Fibroblast of villous mesenchyme (primary cell): ENCODE data around the gene FOXO3. TPM values are rescaled to one million over a fixed set of nuclear protein-coding genes. Genes with fewer than 3 reads are reported as not detected.
"Not testable (repeated sequence)": the region's sequence is repeated elsewhere in the genome, so short reads cannot be mapped to it uniquely, and the experiment has no call there.

Experiments
- DNase-seq: peaks from one replicate; pipeline ENCODE4 v3.0.0-alpha.2; 2010; ENCODE audit warnings: low read depth
- H3K4me3 ChIP-seq: 2 replicates; pipeline ENCODE4 v1.5.1; 2011; ENCODE audit warnings: low read depth, mild to moderate bottlenecking, low read length
- total RNA-seq: library from RNA; depleted of rRNA; stranded (reverse); fragments of >200 nt; gene quantifications from 2 replicates; pipeline ENCODE4 v1.2.3, GENCODE V29; 2012
- TF ChIP-seq, protein P1 (sequence below): IDR thresholded peaks from 2 replicates; pipeline ENCODE4 v1.5.1; 2012; ENCODE audit warnings: low read depth, mild to moderate bottlenecking, low read length; ENCODE audit not compliant: insufficient read depth

The FOXO3 gene
- total RNA-seq, 1 donor, result 43.2 TPM

DNA sequence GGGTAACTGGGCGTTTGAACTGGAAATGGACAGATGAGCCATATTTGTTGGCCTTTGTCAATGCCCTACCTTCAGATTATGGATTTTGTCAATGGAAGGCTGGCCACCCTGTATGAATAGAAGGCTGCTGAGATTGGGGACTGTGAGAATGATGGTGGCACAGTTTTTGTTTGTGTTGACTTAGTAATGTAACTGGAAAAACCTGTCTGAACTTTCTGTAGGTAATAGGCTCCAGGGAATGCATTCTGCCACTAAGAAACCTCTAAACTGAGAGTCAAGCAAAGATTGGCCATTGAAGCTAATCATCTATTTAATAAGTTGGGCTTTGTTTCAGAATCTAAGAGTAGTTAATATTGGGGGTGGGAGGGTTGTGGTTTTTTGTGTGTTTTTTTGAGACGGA lies 97.5 kb downstream of the FOXO3 start:
- no peak for DNase-seq
- TF ChIP-seq, protein P1, sequence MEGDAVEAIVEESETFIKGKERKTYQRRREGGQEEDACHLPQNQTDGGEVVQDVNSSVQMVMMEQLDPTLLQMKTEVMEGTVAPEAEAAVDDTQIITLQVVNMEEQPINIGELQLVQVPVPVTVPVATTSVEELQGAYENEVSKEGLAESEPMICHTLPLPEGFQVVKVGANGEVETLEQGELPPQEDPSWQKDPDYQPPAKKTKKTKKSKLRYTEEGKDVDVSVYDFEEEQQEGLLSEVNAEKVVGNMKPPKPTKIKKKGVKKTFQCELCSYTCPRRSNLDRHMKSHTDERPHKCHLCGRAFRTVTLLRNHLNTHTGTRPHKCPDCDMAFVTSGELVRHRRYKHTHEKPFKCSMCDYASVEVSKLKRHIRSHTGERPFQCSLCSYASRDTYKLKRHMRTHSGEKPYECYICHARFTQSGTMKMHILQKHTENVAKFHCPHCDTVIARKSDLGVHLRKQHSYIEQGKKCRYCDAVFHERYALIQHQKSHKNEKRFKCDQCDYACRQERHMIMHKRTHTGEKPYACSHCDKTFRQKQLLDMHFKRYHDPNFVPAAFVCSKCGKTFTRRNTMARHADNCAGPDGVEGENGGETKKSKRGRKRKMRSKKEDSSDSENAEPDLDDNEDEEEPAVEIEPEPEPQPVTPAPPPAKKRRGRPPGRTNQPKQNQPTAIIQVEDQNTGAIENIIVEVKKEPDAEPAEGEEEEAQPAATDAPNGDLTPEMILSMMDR, result no peak
- H3K4me3 ChIP-seq, result no peak overlapping the region

DNA sequence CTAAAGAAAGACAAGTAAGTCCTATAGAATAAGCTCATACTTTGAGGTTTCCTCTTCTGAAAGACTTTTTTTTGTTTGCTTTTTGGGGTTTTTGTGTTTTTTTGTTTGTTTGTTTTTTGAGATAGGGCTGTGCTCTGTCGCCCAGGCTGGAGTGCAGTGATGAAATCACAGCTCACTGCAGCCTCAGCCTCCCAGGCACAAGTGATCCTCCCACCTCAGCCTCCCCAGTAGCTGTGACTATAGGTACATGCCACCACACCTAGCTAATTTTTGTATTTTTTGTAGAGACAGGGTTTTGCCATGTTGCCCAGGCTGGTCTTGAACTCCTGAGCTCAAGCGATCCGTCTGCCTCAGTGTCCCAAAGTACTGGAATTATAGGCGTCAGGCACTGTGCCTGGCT lies 98.1 kb downstream of the FOXO3 start:
- DNase-seq, H3K4me3 ChIP-seq: not testable (repeated sequence)

DNA sequence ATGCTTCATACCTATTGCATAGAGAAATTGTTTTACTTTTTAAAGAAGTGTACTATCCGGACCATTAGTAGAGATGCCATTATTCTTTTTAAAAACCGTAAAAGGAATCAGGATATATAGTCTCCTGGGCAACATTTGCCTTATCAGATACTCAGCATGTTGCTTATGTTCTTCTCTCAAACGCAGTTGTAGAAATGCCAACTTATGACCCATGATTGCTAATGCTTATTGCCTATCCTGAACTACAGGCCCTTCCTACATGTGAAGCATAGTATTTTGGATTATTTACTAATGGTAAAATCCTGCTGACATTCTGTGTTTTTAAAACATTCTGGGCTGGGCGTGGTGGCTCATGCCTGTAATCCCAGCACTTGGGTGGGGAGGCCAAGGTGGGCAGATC lies 99.5 kb downstream of the FOXO3 start:
- no peak for DNase-seq

DNA sequence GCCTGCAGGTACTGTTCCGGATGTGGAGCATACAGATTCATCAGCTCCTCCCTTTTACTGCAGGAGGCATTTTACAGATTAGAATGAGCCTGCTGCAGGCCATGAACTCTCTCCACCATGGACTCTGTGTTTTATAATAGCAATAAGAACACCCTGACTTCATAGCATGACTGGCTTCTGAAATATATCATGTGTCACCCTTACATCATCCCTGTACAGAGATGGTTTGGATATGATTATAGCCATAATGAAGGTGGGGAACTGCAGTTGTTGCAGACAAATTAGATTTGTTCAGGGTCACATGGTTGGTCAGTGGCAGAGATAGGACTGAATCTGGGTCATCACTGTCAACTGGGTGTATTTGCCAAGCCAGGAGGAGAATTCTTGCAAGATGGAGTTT lies 100.7 kb downstream of the FOXO3 start:
- DNase-seq, result peak; percentile 68
- TF ChIP-seq, protein P1, result no peak
- H3K4me3 ChIP-seq, result no peak overlapping the region

More for the DNA sequence above, 99.5 kb downstream of the FOXO3 start:
- H3K4me3 ChIP-seq, result no peak overlapping the region
- TF ChIP-seq, protein P1, result no peak

DNA sequence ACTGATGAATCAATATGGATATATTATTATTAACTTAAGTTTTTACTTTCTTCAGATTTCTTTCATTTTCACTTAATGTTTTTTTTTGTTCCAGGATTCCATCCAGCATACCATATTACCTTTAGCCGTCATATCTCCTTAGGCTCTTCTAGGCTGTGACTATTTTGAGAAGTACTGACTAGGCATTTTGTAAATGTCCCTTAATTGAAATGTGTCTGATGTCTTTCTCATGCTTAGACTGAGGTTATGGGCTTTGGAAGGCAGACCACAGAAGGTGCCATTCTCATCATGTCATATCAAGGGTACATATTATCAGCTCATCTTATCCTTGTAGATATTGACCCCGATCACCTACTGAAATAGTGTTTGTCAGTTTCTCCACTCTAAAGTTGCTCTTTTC lies 101.3 kb downstream of the FOXO3 start:
- TF ChIP-seq, protein P1, result no peak
- no peak for DNase-seq
- no peak overlapping the region for H3K4me3 ChIP-seq

DNA sequence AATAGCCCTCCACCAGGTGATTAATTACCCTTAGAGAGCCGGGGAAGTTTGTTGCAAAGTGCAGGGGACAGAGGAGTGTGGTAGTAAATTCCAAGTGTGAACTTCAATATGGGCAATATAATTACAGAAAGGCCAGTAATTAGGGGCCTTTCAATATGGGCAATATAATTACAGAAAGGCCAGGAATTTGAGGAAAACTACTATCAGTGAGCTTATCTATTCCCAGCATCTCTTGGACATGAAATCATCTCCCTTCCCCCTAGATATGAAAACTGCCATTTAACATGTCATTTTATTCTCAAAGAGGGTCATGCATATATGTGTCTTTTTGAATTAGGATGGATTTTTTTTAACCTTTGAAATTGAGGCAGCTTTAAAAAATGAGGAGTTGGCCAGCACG lies 102.0 kb downstream of the FOXO3 start:
- H3K4me3 ChIP-seq, result no peak overlapping the region
- no peak for DNase-seq
- TF ChIP-seq, protein P1, result no peak

DNA sequence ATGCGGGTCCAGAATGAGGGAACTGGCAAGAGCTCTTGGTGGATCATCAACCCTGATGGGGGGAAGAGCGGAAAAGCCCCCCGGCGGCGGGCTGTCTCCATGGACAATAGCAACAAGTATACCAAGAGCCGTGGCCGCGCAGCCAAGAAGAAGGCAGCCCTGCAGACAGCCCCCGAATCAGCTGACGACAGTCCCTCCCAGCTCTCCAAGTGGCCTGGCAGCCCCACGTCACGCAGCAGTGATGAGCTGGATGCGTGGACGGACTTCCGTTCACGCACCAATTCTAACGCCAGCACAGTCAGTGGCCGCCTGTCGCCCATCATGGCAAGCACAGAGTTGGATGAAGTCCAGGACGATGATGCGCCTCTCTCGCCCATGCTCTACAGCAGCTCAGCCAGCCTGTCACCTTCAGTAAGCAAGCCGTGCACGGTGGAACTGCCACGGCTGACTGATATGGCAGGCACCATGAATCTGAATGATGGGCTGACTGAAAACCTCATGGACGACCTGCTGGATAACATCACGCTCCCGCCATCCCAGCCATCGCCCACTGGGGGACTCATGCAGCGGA lies 102.9 kb downstream of the FOXO3 start:
- DNase-seq, H3K4me3 ChIP-seq: not testable (repeated sequence)

DNA sequence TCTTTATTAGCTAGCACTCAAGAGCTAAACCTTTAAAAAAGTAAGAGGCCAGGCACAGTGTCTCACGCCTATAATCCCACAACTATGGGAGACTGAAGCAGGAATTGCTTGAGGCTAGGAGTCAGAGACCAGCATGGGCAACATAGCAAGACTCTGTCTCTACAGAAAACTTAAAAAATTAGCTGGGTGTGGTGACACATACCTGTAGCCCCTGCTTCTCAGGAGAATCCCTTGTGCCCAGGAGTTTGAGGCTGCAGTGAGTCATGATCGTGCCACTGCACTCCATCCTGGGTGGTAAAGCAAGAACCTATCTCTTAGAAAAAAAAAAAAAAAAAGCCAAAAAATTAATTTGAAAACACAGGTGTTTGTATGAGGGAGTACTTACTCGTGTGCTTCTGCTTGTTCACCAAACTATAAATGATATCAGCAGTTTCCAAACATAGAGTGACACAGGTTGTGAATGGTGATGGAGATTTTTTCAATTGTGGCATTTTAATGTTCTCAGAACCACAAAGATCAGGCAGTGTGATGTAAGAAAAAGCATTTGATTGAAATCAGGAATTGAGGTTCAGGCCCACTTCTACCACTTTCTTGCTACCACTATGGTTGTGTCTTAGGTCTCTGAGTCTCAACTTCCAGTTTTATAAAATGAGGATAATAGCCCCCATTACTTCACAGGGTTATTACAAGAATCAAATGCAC lies 104.9 kb downstream of the FOXO3 start:
- DNase-seq, result no peak
- no peak overlapping the region for H3K4me3 ChIP-seq
- TF ChIP-seq, protein P1, result no peak
